AG10803 (cell line): Measurements from ENCODE around the gene SLC8B1.

Source experiments
- DNase-seq: peaks from one replicate; pipeline ENCODE4 v3.0.0; 2010; ENCODE audit warnings: low read depth
- H3K4me3 ChIP-seq: 2 replicates; pipeline ENCODE4 v1.5.1; 2011; ENCODE audit warnings: mild to moderate bottlenecking, low read length, control low read depth
- TF ChIP-seq, protein P1 (sequence below): conservative IDR thresholded peaks from 2 replicates; pipeline ENCODE4 v1.5.1; 2011; ENCODE audit warnings: mild to moderate bottlenecking, low read length, control low read depth, inconsistent platforms

The SLC8B1 gene

DNA sequence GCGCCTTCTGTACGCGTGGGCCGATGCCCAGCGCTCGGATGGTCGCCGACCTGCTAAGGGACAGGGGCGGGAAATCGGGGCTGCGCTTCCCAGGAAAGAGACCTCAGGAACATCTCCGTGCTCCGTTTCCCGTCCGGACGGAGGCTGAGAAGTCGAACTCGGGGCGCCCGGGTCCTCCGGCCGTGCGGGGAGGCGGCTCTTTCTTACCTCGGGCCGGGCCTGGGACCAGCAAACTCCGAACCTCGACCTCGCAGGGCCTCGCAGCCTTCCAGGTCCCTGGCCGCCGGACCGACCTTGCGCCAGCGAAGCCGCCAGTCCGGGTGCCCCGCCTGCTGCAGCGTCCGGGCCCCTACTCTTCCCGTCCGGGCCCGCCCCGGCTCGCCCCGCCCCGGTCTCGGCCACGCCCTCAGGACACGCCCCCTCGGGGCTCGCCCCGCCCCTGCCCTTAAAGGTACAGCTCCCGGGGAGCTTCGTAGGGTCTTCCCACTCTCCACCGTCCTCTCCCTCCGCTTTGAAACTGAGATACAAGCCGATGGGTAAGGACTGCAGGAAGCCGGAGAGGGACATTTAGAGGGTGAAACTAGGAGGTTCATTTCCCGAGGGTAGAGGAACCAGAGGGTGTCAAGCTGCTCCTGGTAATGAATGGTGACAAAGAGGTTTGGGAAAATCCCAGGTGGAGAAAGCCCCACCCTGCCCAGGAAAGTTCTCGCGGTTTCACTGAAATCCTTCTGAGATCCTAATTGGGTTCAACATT lies at the start of gene SLC8B1:
Gene SLC8B1 (minus strand): TSS at position 324 of the 754 bp plus-strand sequence. CDS start 2,231 bp downstream, outside the sequence.
- TF ChIP-seq, protein P1, sequence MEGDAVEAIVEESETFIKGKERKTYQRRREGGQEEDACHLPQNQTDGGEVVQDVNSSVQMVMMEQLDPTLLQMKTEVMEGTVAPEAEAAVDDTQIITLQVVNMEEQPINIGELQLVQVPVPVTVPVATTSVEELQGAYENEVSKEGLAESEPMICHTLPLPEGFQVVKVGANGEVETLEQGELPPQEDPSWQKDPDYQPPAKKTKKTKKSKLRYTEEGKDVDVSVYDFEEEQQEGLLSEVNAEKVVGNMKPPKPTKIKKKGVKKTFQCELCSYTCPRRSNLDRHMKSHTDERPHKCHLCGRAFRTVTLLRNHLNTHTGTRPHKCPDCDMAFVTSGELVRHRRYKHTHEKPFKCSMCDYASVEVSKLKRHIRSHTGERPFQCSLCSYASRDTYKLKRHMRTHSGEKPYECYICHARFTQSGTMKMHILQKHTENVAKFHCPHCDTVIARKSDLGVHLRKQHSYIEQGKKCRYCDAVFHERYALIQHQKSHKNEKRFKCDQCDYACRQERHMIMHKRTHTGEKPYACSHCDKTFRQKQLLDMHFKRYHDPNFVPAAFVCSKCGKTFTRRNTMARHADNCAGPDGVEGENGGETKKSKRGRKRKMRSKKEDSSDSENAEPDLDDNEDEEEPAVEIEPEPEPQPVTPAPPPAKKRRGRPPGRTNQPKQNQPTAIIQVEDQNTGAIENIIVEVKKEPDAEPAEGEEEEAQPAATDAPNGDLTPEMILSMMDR: no peak
- DNase-seq: peak; percentile 71
- peak within 1 kb of the TSS; percentile 77 for H3K4me3 ChIP-seq

DNA sequence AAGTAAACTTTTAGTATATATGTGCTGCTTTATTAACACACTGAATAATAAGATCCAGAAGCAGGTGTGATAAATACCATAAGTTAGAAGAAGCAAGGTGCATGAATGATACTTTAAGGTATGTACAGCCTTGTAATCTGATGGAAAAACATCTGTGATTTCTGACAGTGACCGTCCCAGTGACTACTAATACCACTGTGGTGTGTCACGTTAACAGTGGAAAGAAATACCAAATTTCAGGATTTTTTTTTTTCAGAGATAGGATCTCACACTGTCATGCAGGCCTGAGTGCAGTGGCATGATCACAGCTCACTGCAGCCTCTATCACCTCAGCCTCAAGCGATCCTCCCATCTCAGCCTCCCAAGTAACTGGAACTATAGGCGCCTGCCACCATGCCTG lies 47.3 kb upstream of the SLC8B1 start:
- H3K4me3 ChIP-seq: no peak overlapping the region
- TF ChIP-seq, protein P1: no peak
- DNase-seq: no peak

DNA sequence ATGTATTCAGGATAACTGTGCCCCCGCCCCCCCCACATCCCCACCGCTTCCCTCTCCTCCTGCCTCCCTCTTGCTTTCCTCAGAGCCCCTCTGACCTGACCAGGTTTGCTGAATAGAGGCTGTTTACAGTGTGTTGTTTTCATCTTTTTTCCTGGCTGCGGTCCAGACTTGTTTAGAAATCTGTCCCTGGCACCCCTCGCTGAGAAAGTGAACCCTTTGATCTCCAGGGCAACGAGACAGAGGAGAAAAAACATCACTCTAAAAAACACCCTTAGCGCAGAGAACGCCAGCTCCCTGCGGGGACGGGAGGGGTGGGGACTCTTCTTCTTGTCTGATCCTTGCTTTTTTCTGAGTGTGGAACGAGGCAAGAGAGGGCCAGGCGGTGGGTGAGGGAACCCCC lies 46.3 kb upstream of the SLC8B1 start:
- DNase-seq: no peak
- H3K4me3 ChIP-seq: no peak overlapping the region
- TF ChIP-seq, protein P1: no peak

DNA sequence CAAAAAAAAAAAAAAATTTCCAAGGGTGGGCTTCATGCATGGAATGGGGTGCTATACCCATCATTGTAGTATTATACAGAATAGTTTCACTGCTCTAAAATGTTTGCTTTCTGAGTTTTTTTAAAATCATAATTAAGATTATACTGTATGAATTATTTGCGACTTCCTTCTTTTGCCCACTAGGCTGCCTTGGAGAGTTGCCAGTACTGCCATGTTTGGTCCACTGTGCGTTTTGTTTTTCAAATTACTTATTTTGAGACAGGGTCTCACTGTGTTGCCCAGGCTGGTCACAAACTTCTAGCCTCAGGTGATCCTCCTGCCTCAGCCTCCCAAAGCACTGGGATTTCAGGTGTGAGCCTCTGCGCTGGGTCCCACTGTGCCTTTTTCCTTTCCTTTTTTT lies 43.4 kb upstream of the SLC8B1 start:
- no peak overlapping the region for H3K4me3 ChIP-seq
- TF ChIP-seq, protein P1: peak; percentile 20
- no peak for DNase-seq

DNA sequence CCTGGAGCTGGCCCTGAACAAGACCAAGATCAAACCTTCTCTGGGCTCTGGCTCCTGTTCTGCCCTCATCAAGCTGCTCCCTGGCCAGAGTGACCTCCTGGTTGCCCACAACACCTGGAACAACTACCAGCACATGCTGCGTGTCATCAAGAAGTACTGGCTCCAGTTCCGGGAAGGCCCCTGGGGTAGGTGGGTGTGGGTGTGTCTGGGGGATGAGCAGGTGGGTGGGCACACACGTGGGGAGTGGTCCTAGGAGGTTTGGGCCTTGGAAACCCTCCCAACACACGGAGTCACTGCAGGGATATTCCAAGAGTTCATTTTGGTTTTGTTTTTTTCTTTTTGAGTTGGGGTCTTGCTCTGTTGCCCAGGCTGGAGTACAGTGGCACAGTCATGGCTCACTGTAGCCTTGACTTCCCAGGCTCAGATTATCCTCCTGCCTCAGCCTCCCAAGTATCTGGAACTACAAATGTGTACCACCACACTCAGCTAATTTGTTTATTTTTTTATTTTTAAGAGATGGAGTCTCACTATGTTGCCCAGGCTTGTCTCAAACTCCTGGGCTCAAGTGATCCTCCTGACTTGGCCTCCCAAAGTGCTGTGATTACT lies 40.0 kb upstream of the SLC8B1 start:
- TF ChIP-seq, protein P1: no peak
- no peak overlapping the region for H3K4me3 ChIP-seq
- no peak for DNase-seq

DNA sequence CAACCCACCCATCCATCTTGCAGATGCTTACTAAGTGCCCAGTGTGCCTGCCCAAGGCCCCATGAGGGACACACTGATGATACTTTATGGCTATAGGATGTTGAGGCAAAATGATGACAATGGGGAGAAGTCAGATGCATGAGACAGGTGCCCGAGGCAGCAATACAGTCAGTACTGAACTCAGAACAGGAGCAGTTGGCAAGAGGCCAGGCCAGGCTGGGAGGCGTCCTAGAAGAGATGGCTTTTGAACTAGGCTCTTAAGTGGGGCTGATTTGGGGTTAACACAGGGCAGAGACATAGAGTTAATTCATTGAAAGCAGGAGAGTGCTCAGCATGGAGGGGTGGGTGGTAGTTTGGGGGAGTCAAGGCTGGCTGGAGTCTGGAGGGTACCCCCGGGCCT lies 39.1 kb upstream of the SLC8B1 start:
- no peak overlapping the region for H3K4me3 ChIP-seq
- TF ChIP-seq, protein P1: no peak
- DNase-seq: no peak

DNA sequence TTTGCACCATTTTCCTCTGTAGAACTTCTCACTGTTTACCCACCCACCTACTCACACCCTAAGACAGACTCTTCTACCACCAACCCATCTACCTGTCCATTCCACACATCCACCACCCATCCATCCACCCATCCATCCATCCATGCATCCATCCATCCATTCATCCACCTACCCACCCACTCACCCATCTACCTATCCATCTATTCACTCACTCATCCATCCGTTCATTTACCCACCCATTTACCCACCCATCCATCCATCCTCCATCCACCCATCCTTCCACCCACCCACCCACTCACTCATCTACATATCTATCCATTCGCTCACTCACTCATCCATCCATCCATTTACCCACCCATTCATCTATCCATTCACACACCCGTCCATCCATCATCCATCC lies 38.5 kb upstream of the SLC8B1 start:
- no peak overlapping the region for H3K4me3 ChIP-seq
- no peak for DNase-seq
- TF ChIP-seq, protein P1: no peak
